Jurkat, Clone E6-1 (cell line): ENCODE data around the gene GASK1A.
"Not testable (repeated sequence)": the region's sequence is repeated elsewhere in the genome, so short reads cannot be mapped to it uniquely, and the experiment has no call there.

Experiments
- DNase-seq: peaks from one replicate; pipeline ENCODE4 v3.0.0-alpha.2; 2011; ENCODE audit warnings: low read depth, low spot score
- H3K4me3 ChIP-seq: 2 replicates; pipeline ENCODE4 v1.5.1; 2011; ENCODE audit warnings: mild to moderate bottlenecking, low read length, control low read depth, moderate library complexity

GASK1A gene

GRCh38 chr3:43046583-43046982 lies 67.5 kb downstream of the GASK1A start:
- no peak overlapping the region for H3K4me3 ChIP-seq
- no peak for DNase-seq

GRCh38 chr3:43048470-43048869 lies 69.4 kb downstream of the GASK1A start:
- no peak for DNase-seq
- no peak overlapping the region for H3K4me3 ChIP-seq

DNA sequence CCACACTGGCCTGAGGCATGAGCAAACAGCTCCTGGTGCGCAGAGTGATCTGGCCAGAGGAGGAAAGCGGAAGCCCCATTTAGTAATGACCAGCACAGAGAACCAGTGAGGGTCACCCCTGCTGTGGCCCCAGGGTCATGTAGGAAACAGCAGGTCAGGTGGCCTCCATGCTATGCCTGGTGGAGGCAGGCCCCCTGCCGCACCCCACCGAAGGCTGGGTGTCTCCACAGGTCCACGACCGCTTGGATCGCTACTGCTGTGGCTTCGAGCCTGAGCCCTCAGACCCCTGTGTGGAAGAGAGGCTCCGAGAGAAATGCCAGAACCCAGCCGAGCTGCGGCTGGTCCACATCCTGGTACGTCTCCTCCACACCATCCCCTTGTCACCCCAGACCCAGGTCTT lies 74.2 kb downstream of the GASK1A start:
- H3K4me3 ChIP-seq = no peak overlapping the region

GRCh38 chr3:43054754-43055153 lies 75.6 kb downstream of the GASK1A start:
- H3K4me3 ChIP-seq = no peak overlapping the region
- no peak for DNase-seq

More for the DNA sequence above, 74.2 kb downstream of the GASK1A start:
- no peak for DNase-seq

DNA sequence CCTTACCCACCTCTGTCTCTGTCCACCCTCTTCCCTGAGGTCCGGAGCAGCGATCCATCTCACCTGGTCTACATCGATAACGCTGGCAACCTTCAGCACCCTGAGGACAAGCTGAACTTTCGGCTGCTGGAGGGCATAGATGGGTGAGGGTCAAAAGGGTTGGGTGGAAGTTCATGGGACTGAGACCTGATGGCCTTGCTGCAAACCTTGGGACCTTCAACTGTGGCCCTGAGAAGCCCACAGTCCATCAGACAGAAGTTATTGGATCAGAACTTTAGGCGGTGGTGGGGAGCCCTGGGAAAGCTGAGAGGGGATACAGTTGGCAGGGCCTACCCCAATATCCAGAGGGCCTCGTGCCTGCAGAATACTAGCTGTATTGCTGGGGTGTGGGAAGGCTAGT lies 76.3 kb downstream of the GASK1A start:
- no peak for DNase-seq
- no peak overlapping the region for H3K4me3 ChIP-seq

DNA sequence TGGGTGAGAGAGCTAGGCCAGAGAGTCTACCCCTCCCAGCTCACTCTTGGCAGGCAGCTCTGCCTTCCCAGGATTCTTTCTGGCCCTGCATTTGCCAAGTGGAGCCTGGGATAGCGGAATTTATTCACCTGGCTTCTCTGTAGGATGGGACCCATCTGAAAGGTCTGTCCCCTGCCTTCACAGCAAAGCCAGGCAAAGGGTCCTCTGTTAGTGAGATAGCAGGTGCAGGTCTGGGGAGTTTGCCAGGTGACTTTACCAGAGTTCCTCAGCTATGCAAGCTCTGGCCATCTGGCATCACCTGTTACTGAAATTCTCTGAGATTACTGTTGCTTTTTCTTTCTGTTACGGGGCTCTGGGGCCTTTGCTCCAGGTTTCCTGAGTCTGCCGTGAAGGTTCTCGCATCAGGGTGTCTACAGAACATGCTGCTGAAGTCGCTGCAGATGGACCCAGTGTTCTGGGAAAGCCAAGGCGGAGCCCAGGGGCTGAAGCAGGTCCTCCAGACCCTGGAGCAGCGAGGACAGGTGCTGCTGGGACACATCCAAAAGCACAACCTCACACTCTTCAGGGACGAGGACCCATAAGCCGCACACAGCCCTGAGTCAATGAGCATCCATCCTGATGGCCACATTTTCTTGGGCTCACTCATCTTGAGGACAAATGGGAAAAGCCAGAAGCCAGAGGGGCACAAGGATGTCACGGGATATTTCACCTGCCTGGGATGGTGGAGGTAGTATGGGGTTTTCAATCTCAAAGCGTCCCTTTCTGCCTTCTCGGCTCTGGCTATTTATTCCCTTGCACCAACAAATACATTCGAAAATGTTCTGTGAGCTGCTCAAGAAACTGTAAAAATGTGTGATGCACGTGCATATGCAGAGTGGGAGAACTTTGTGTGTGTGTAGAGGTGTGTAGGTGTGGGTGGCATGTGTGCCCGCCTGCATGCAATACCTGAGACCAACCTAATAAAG lies 77.0 kb downstream of the GASK1A start:
- no peak overlapping the region for H3K4me3 ChIP-seq
- DNase-seq = no peak

- H3K4me3 ChIP-seq = no peak overlapping the region
- no peak for DNase-seq
Measured at GRCh38 chr3:43059456-43059855, 80.3 kb downstream of the GASK1A start.

DNA sequence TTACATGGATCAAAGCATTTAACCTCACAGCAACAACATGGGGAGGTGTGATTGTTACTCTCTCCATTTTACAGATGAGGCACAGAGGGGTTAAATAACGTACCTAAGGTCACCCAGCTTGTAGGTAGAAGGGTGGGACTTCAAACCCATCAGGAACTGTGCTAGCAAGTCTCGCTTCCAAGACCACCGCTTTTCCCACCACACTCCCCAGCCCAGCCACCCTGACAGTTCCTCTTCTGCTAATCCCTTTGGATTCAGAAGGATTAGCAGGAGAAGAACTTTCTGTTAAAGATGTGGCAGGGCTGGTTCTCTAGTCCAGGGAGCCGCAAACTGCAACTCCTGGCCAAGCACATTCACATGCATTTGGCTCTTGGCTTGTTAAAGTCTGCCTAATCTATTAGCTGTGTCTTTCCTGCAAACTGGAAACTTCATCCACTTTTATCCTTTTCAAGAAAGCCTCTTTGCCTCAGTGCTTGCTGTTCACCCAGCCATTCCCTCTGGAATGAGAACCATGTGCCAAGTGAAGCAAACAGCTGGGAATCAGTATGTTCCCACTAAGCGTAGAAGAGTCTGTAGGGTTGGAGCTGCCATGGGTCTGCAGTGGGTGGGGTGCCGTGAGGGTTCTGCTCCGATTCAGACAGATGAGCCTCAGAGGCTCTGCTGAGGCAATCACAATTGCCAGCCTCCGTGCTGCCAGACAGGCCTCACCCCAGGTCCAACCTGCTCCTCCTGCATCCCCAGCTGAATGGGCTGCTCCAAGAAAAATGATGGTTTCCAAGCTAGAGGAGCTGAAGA lies 82.2 kb downstream of the GASK1A start:
- no peak overlapping the region for H3K4me3 ChIP-seq
- DNase-seq = no peak

- no peak for DNase-seq
- no peak overlapping the region for H3K4me3 ChIP-seq
Measured at GRCh38 chr3:43062040-43062563, 83.0 kb downstream of the GASK1A start.

- peak overlapping the region; percentile 24 for H3K4me3 ChIP-seq
- DNase-seq = peak; percentile 88
Measured at GRCh38 chr3:43062564-43063040, 83.5 kb downstream of the GASK1A start.

DNA sequence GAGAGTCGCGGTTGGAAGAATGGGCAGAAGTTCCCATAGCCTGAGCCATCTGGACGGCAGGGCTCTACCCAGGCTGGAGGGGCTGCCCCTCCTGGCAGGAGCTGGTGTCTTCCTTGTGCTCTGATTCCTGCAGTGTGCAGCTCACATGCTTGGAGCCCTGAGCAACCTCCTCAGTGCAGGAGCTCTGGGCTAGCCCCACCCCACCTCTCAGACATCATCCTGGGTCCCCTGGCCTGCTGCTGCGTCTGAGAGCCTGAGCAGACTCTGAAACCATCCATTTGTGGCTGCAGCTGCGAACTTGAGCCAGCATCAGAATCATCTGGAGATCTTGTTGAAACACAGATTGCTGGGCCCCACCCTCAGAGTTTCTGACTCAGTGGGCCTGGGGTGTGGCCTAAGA lies 84.0 kb downstream of the GASK1A start:
- H3K4me3 ChIP-seq = peak overlapping the region; percentile 24
- DNase-seq = peak; percentile 65

DNA sequence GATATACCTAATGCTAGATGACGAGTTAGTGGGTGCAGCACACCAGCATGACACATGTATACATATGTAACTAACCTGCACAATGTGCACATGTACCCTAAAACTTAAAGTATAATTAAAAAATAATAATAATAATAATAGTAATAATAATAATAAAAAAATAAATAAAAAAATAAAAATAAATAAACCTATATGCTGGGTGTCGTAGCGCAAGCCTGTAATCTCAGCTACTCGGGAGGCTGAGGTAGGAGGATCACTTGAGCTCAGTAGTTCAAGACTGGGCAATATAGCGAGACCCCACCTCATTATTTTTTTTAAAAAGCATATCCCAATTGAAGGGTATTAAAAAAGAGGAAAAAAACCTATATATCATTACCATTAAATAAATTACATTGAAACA lies 91.6 kb downstream of the GASK1A start:
- H3K4me3 ChIP-seq, DNase-seq: not testable (repeated sequence)

- no peak overlapping the region for H3K4me3 ChIP-seq
- no peak for DNase-seq
Measured at GRCh38 chr3:43071313-43071893, 92.3 kb downstream of the GASK1A start.

GRCh38 chr3:43072361-43072760 lies 93.2 kb downstream of the GASK1A start:
- no peak for DNase-seq
- H3K4me3 ChIP-seq = no peak overlapping the region

- H3K4me3 ChIP-seq = no peak overlapping the region
Measured at GRCh38 chr3:43073116-43073835, 94.2 kb downstream of the GASK1A start.

DNA sequence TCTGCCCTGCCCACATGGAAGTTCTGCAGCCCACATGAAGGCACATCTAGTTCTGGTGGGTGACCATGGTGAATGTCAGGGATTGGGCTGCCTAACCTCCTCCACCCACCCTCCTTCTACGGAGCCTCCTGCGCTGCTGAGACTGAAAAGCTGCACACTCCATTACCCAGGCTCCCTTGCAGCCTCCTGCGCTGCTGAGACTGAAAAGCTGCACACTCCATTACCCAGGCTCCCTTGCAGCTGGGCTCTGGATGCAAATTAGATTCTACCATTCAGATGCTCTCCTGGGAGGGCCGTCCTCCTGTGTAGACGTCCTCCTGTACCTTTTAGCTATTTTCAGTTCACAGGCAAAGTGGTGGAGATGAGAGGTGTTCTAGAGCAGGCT lies 94.7 kb downstream of the GASK1A start:
- H3K4me3 ChIP-seq = no peak overlapping the region

More at GRCh38 chr3:43073116-43073835, 94.2 kb downstream of the GASK1A start:
- DNase-seq = no peak

GRCh38 chr3:43074482-43074881 lies 95.4 kb downstream of the GASK1A start:
- no peak overlapping the region for H3K4me3 ChIP-seq
- no peak for DNase-seq

More for the DNA sequence above, 94.7 kb downstream of the GASK1A start:
- no peak for DNase-seq

- no peak overlapping the region for H3K4me3 ChIP-seq
- DNase-seq = no peak
Measured at GRCh38 chr3:43074901-43075689, 96.0 kb downstream of the GASK1A start.
